H7 (cell line): ENCODE results near the gene UQCR11. TPM values are rescaled to one million over a fixed set of nuclear protein-coding genes. Genes with fewer than 3 reads are reported as not detected.
A peak's percentile ranks its signal among the peaks of the same experiment; 100 is the strongest.

Source experiments
- DNase-seq: peaks from one replicate; pipeline ENCODE4 v3.0.0; 2012
- H3K27me3 ChIP-seq: 2 replicates; pipeline ENCODE4 v1.6.0; 2011; ENCODE audit warnings: mild to moderate bottlenecking, low read length; ENCODE audit not compliant: control insufficient read depth, insufficient read depth
- H3K36me3 ChIP-seq: replicated peaks from 2 replicates; pipeline ENCODE4 v1.5.1; 2011; ENCODE audit warnings: low read length; ENCODE audit not compliant: control insufficient read depth, insufficient read depth
- H3K4me3 ChIP-seq: 2 replicates; pipeline ENCODE4 v1.5.1; 2011; ENCODE audit warnings: low read depth, mild to moderate bottlenecking, control low read depth, low read length, moderate library complexity; ENCODE audit not compliant: insufficient read depth
- total RNA-seq: library from RNA; depleted of rRNA; stranded (reverse); fragments of >200 nt; shearing (Covaris generic); gene quantifications from 2 replicates; pipeline ENCODE4 v1.2.3, GENCODE V29; 2014

UQCR11 gene
- total RNA-seq, 1 experiment from 2014 or later = 111 TPM

- no peak for DNase-seq
- Histone ChIP-seq H3K36me3 (peaks cover 3% of the 10 kb centered on the region), H3K27me3 (no peaks in the 10 kb centered on the region)
Observed at GRCh38 chr19:1577090-1577928, 28.0 kb downstream of the UQCR11 start.

GRCh38 chr19:1576242-1577089 is 28.8 kb downstream of the UQCR11 start:
- no peak for DNase-seq
- no peaks in the 10 kb centered on the region for H3K27me3 ChIP-seq
- H3K4me3 ChIP-seq = no peak overlapping the region
- H3K36me3 ChIP-seq = peaks cover 3% of the 10 kb centered on the region

More at GRCh38 chr19:1577090-1577928, 28.0 kb downstream of the UQCR11 start:
- no peak overlapping the region for H3K4me3 ChIP-seq

DNA sequence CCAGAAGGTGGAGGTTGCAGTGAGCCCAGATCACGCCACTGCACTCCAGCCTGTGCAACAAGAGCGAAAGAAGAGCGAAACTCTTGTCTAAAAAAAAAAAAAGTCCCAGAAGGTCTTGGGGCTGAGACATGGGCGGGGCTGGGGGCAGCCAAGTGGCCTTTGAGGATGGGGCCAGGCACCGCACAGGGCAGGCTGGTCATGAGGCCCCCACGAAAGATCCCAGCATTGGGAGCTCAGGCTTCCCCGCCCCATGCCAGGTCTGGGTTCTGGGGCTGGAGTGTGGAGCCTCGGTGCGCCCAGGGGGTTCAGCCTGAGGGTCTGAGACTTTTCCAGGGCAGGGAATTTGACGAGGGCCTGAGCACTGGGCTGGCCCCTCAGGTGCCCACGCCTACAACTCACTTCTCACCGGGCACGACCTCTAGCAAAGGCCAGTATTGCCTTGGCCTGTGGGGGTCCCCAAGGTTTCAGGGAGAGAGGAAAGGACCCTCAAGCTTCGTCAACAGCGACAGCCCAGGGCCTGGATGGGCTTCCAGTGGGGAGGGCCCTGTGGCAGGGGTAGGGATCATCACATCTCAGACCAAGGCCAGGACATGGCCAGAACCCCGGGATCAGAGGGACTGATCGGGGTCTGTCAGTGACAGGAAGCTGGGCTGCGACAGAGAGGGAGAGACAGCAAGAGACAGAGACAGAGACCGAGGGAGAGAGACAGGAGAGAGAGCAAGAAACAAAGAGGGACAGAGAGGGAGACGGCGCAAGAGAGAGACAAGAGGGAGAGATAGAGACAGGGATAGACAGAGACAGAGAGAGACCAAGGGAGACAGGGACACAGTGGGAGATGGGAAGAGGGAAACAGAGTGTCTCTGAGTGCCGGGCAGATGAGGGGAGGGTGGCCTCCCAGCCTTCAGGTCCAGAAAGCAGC is 29.7 kb downstream of the UQCR11 start:
- DNase-seq = no peak
- H3K27me3 ChIP-seq = no peaks in the 10 kb centered on the region
- no peak overlapping the region for H3K4me3 ChIP-seq
- peaks cover 1% of the 10 kb centered on the region for H3K36me3 ChIP-seq

DNA sequence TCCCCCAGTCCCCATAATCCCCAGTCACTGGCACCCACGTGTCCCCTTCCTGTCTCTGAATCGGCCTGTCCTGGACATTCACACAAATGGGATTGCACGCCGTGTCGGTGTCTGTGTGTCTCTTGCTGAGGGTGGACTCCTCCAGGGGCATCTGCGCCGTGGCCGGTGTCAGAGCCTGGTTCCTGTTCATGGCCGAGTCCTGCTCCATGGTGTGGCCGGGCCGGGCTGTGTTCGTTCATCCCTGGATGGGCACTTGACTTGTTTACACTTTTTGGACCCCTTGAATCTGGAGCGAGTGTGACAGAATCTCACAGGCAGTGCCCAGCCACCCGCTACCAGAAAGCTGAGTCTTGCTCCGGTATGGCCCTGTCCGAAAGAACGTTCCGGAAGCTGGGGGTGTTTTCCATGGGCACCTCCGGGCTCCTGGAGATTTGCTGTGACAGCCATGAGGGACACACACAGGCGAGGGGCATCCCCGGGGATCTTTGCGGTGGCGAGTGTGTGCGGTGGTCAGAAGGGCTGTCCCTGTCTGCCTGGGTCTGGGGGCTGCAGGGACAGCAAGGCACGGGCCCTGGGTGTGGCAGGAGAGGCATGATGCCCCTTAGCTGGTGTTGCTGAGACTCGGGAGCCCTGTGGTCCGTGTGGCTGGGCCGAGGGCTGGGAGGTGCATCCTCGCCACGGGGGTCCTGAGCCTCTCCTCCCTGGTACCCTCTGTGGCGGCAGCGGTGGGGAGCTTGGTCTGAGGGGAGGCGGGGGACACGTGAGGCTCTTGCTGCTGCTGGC is 30.7 kb downstream of the UQCR11 start:
- Histone ChIP-seq H3K36me3 (no peaks in the 10 kb centered on the region; the same call in none of the 2 replicates), H3K27me3 (peaks cover 3% of the 10 kb centered on the region), H3K4me3 (no peak overlapping the region)
- no peak for DNase-seq

GRCh38 chr19:1572795-1573194 is 32.5 kb downstream of the UQCR11 start:
- DNase-seq = no peak
- no peak overlapping the region for H3K4me3 ChIP-seq
- peaks cover 14% of the 10 kb centered on the region for H3K27me3 ChIP-seq
- no peaks in the 10 kb centered on the region for H3K36me3 ChIP-seq

DNA sequence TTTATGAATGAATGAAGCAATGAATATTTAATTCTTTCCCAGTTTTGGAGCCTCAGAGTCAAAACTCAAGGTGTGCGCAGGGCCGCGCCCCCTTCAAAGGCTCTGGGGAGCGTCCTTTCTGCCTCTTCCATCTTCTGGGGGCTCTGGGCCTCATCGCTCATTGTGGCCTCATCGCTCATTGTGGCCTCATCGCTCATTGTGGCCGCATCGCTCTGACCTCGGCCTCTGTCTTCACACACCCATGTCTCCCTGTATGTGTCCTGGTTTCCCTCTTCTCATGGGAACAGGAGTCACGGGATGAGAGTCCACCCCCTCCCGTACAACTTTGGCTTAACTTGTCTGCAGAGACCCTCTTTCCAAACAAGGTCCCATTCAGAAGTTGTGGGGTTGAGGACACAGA is 33.9 kb downstream of the UQCR11 start:
- Histone ChIP-seq H3K36me3 (no peaks in the 10 kb centered on the region), H3K27me3 (peaks cover 14% of the 10 kb centered on the region), H3K4me3 (no peak overlapping the region)
- no peak for DNase-seq

DNA sequence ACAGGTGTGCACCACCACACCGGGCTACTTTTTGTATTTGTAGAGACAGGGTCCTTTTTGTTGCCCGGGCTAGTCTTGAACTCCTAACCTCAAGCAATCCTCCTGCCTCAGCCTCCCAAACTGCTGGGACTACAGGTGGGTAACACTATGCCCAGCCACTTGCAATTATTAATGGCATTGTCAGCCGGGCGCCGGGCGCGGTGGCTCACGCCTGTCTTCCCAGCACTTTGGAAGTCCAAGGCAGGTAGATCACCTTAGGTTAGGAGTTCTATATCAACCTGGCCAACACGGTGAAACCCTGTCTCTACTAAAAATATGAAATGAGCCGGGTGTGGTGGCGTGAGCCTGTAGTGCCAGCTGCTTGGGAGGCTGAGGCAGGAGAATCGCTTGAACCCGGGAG is 34.4 kb downstream of the UQCR11 start:
- Histone ChIP-seq H3K27me3 (peaks cover 14% of the 10 kb centered on the region), H3K4me3 (no peak overlapping the region), H3K36me3 (no peaks in the 10 kb centered on the region)
- no peak for DNase-seq

GRCh38 chr19:1569997-1570396 is 35.3 kb downstream of the UQCR11 start:
- Histone ChIP-seq H3K36me3 (no peaks in the 10 kb centered on the region), H3K27me3 (peaks cover 14% of the 10 kb centered on the region), H3K4me3 (no peak overlapping the region)
- no peak for DNase-seq

- H3K36me3 ChIP-seq = peaks cover 2% of the 10 kb centered on the region
- DNase-seq = peak; percentile 100
Observed at GRCh38 chr19:1568320-1569019, 36.8 kb downstream of the UQCR11 start, which contains the start of gene MEX3D. TSS of gene MEX3D (minus strand) at chr19:1568325. CDS start at chr19:1568058, 267 bp downstream.

GRCh38 chr19:1567848-1568227 is 37.4 kb downstream of the UQCR11 start:
- peak; percentile 87 for DNase-seq
- H3K4me3 ChIP-seq = no peak overlapping the region; the same call in 1 of the 2 replicates
- H3K36me3 ChIP-seq = peaks cover 2% of the 10 kb centered on the region
- H3K27me3 ChIP-seq = peaks cover 14% of the 10 kb centered on the region

More at GRCh38 chr19:1568320-1569019, 36.8 kb downstream of the UQCR11 start, which contains the start of gene MEX3D:
- peaks cover 14% of the 10 kb centered on the region for H3K27me3 ChIP-seq
- peak within 1 kb of the TSS; percentile 89 for H3K4me3 ChIP-seq

DNA sequence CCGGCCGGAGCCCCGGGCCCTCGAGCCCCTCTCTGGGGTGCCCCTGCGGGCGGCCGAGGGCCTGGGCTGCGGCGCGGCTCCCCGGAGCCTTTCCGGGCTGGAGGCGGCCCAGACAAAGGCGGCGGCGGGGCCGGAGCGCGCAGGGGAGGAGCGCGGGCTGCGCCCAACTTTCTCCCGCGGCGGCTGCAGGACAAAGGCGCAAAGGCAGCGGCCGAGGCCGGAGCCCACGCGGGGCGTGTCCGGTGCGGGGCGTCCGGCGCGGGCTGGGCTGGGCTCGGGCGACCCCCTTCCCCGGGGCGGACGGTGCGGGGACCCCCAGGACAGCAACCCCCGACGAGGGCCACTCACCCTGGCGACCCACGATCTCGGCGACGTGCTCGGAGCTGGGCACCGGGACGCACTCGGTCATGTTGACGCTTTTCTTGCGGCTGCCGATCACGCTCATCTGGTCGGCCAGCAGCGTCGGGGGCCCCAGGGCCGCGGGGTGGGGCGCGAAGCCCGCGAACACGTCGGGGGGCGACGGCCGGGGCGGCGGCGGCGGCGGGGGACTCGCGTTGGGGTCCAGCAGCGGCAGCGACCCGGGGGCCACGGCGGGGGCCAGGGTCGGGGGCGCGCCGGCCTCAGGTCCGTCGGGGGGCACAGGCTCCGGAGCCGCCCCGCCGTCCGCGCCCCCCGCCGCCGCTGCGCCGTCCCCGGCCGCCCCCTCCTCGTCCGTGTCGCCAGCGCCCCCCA is 38.0 kb downstream of the UQCR11 start:
- H3K27me3 ChIP-seq = peaks cover 14% of the 10 kb centered on the region
- H3K4me3 ChIP-seq = peak overlapping the region; percentile 89
- H3K36me3 ChIP-seq = peaks cover 2% of the 10 kb centered on the region
- peak; percentile 81 for DNase-seq

- peaks cover 14% of the 10 kb centered on the region for H3K27me3 ChIP-seq
- H3K36me3 ChIP-seq = peaks cover 2% of the 10 kb centered on the region
- peak overlapping the region; percentile 89 for H3K4me3 ChIP-seq
- peak; percentile 98 for DNase-seq
Observed at GRCh38 chr19:1566392-1567115, 38.7 kb downstream of the UQCR11 start.
